Activated CD8-positive, alpha-beta memory T cell treated with anti-CD3 and anti-CD28 coated beads, Interleukin-2, amount 50 U/mL, for 24 hours (primary cell): ENCODE measurements around the gene MRPS7.
"Not testable (repeated sequence)": the region's sequence is repeated elsewhere in the genome, so short reads cannot be mapped to it uniquely, and the experiment has no call there.

ENCODE experiments used
- DNase-seq: peaks from one replicate; pipeline ENCODE4 v3.0.0-alpha.2; 2020; ENCODE audit errors: extremely low read depth

The MRPS7 gene

GRCh38 chr17:75244133-75244866 lies 17.4 kb upstream of the MRPS7 start:
- no peak for DNase-seq

GRCh38 chr17:75245011-75245410 lies 16.7 kb upstream of the MRPS7 start:
- DNase-seq: no peak

- no peak for DNase-seq
Observed at GRCh38 chr17:75246404-75246803, 15.3 kb upstream of the MRPS7 start.

- no peak for DNase-seq
Observed at GRCh38 chr17:75249564-75249963, 12.1 kb upstream of the MRPS7 start.

- no peak for DNase-seq
Observed at GRCh38 chr17:75250009-75250471, 11.6 kb upstream of the MRPS7 start.

- DNase-seq: no peak
Observed at GRCh38 chr17:75252039-75252816, 9.5 kb upstream of the MRPS7 start.

GRCh38 chr17:75255954-75256698 lies 5.6 kb upstream of the MRPS7 start:
- not testable (repeated sequence) for DNase-seq

GRCh38 chr17:75257228-75257627 lies 4.5 kb upstream of the MRPS7 start:
- DNase-seq: not testable (repeated sequence)

- DNase-seq: no peak
Observed at GRCh38 chr17:75260641-75261335, 891 bp upstream of the MRPS7 start.

GRCh38 chr17:75262112-75262606 lies 480 bp downstream of the MRPS7 start:
- no peak for DNase-seq

- DNase-seq: no peak
Observed at GRCh38 chr17:75263055-75263454, 1.4 kb downstream of the MRPS7 start.

- DNase-seq: no peak
Observed at GRCh38 chr17:75265614-75266315, 4.1 kb downstream of the MRPS7 start.

- no peak for DNase-seq
Observed at GRCh38 chr17:75266316-75267152, 4.9 kb downstream of the MRPS7 start.

- DNase-seq: no peak
Observed at GRCh38 chr17:75267153-75267410, 5.4 kb downstream of the MRPS7 start.

- DNase-seq: no peak
Observed at GRCh38 chr17:75267411-75268232, 5.9 kb downstream of the MRPS7 start.

- DNase-seq: no peak
Observed at GRCh38 chr17:75269844-75270217, 8.2 kb downstream of the MRPS7 start.

- no peak for DNase-seq
Observed at GRCh38 chr17:75270218-75270965, 8.7 kb downstream of the MRPS7 start.

GRCh38 chr17:75270966-75271232 lies 9.2 kb downstream of the MRPS7 start, which contains the start of gene MIF4GD:
MIF4GD (minus strand) TSS chr17:75271231; CDS start chr17:75270195, 1,036 bp downstream.
- no peak for DNase-seq
